HL-60 (cell line): ENCODE data around the gene P2RY6.
A peak's percentile ranks its signal among the peaks of the same experiment; 100 is the strongest.

Experiments
- DNase-seq, 2 experiments: peaks; one replicate each; pipeline ENCODE4 v3.0.0-alpha.2; 2010 to 2020; ENCODE audit warnings: low read depth in 1 of 2, low spot score in 1 of 2
- H3K27ac ChIP-seq: fragments of 250-450 bp; sonication (Bioruptor Pico); replicated peaks from 2 replicates; pipeline ENCODE4 v1.5.1; 2020; ENCODE audit warnings: mild to moderate bottlenecking, moderate library complexity
- H3K27me3 ChIP-seq: fragments of 250-450 bp; sonication (Bioruptor Pico); 2 replicates; pipeline ENCODE4 v1.5.1; 2021; ENCODE audit warnings: mild to moderate bottlenecking, moderate library complexity; ENCODE audit not compliant: insufficient read depth, poor library complexity, severe bottlenecking
- H3K4me3 ChIP-seq: replicated peaks from 2 replicates; pipeline ENCODE4 v1.5.1; 2011; ENCODE audit warnings: mild to moderate bottlenecking, control low read depth, low read length; ENCODE audit not compliant: insufficient read depth
- CTCF ChIP-seq: IDR thresholded peaks from one replicate; pipeline ENCODE4 v1.5.1; 2011; ENCODE audit warnings: low read length, control low read depth, inconsistent platforms; ENCODE audit not compliant: insufficient read depth
- GABPA ChIP-seq: IDR thresholded peaks from 2 replicates; pipeline ENCODE4 v1.6.1; 2012; ENCODE audit warnings: low read depth
- POLR2AphosphoS5 ChIP-seq: IDR thresholded peaks from 2 replicates; pipeline ENCODE4 v1.6.1; 2012; ENCODE audit warnings: low read depth
- REST ChIP-seq: IDR thresholded peaks from 2 replicates; pipeline ENCODE4 v1.6.1; 2012; ENCODE audit warnings: low read depth; ENCODE audit not compliant: insufficient replicate concordance
- SPI1 ChIP-seq: IDR thresholded peaks from 2 replicates; pipeline ENCODE4 v1.6.1; 2012; ENCODE audit warnings: low read depth, mild to moderate bottlenecking, borderline replicate concordance

The P2RY6 gene

GRCh38 chr11:73252577-73253191 lies 19.5 kb upstream of the P2RY6 start:
- no peaks in the 10 kb centered on the region for H3K27me3 ChIP-seq
- H3K4me3 ChIP-seq: no peak overlapping the region
- H3K27ac ChIP-seq: no peak overlapping the region
- TF ChIP-seq REST (no peak), SPI1 (0 out of 2 replicates have a peak, but pooled peaks have one; percentile 4), GABPA (no peak), CTCF (peak; percentile 16), POLR2AphosphoS5 (no peak)
- DNase-seq: peak in 1 of 2 experiments; percentile 49

- Histone ChIP-seq H3K27ac (no peak overlapping the region), H3K4me3 (no peak overlapping the region), H3K27me3 (no peaks in the 10 kb centered on the region)
- no peak for TF ChIP-seq SPI1
- DNase-seq: no peak
These were observed 14.6 kb upstream of the P2RY6 start for GRCh38 chr11:73257342-73258103.

GRCh38 chr11:73258104-73259035 lies 13.8 kb upstream of the P2RY6 start:
- no peak for DNase-seq
- no peak for TF ChIP-seq POLR2AphosphoS5
- TF ChIP-seq CTCF: no peak
- no peak for TF ChIP-seq REST
- TF ChIP-seq SPI1: no peak
- TF ChIP-seq GABPA: no peak
- Histone ChIP-seq H3K27me3 (no peaks in the 10 kb centered on the region), H3K27ac (no peak overlapping the region), H3K4me3 (no peak overlapping the region)
